Fibroblast of lung (primary cell): ENCODE results near the gene ABCB1.

Source experiments
- EZH2 ChIP-seq: IDR thresholded peaks from 2 replicates; pipeline ENCODE4 v1.5.1; 2012; ENCODE audit warnings: low read length, control low read depth, mild to moderate bottlenecking; ENCODE audit errors: missing control alignments
- TF ChIP-seq, protein P1 (sequence below), 2 donors: IDR thresholded peaks in 1 of 2; conservative IDR thresholded peaks in 1 of 2; 1 replicate in 1 of 2; 2 replicates in 1 of 2; pipeline ENCODE4 v1.5.1; 2011 to 2012; ENCODE audit warnings: low read length in 2 of 2, control low read depth in 1 of 2, inconsistent platforms in 1 of 2, low read depth in 1 of 2, mild to moderate bottlenecking in 1 of 2

DNA sequence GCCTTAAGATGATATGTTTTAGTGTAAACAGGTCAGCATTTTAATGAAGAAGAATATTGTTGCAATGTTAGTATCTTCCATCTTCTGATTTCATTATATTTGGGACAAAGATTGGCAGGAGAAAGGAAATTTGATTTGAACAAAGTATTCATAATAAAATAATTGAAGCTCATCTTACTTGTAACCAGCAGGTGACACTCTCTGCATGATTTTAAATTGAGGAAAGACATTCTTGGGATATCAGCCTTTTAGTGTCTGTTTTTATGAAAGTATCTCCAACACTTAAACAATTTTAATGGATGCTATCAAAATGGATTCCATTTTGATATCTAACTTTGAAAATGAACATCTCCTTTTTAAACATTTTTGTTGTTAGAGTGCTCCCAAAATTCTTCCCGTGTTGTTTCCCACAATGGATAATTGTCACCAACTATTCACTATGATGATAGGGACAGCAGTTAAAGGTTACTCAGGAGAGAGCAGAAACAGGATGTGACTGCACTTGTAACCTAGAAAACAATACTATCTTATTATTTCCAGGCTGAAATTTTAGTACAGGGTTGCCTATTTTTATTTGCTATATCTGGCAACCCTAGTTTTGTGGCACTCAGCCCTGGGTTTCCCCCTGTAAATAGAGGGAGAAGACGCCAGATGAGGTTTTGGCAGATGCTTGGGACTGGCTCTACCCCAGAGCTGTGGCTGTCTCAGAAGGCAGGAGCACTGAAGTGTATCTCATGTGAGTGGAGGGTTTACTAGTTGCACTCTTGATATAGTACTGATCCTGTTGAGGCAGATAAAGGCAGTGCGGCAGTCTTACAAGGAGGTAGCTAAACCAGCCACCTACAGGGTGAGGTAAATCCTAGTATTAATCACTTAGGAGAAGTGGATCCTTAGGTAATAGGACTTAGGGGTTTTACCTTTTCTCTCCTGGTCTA lies 94.2 kb downstream of the ABCB1 start:
- TF ChIP-seq, protein P1, sequence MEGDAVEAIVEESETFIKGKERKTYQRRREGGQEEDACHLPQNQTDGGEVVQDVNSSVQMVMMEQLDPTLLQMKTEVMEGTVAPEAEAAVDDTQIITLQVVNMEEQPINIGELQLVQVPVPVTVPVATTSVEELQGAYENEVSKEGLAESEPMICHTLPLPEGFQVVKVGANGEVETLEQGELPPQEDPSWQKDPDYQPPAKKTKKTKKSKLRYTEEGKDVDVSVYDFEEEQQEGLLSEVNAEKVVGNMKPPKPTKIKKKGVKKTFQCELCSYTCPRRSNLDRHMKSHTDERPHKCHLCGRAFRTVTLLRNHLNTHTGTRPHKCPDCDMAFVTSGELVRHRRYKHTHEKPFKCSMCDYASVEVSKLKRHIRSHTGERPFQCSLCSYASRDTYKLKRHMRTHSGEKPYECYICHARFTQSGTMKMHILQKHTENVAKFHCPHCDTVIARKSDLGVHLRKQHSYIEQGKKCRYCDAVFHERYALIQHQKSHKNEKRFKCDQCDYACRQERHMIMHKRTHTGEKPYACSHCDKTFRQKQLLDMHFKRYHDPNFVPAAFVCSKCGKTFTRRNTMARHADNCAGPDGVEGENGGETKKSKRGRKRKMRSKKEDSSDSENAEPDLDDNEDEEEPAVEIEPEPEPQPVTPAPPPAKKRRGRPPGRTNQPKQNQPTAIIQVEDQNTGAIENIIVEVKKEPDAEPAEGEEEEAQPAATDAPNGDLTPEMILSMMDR (conservative IDR thresholded peaks at IDR 0.05 in 1 of 2, IDR thresholded peaks at IDR 0.05 in 1 of 2; ENCODE audit: low read depth in 1 of 2, low read length in 2 of 2), result peak; percentile 11 to 38
- TF ChIP-seq EZH2, result no peak
